CD4-positive, alpha-beta T cell treated with Interferon alpha-2 for 1 hour (primary cell): Measurements from ENCODE around the gene PNKD.

Experiments
- DNase-seq, 2 donors: peaks; one replicate each; pipeline ENCODE4 v3.0.0-alpha.2; 2020 to 2022

PNKD gene

GRCh38 chr2:218383892-218384519 is 113.7 kb downstream of the PNKD start:
- DNase-seq, result no peak

- no peak for DNase-seq
These were observed 114.7 kb downstream of the PNKD start for GRCh38 chr2:218384975-218385374.

GRCh38 chr2:218386505-218387368 is 116.4 kb downstream of the PNKD start:
- DNase-seq, result no peak

GRCh38 chr2:218387369-218388194 is 117.3 kb downstream of the PNKD start:
- DNase-seq, result peak in 1 of 2 donors; percentile 37

- DNase-seq, result no peak
These were observed 119.2 kb downstream of the PNKD start for GRCh38 chr2:218389333-218390150.

- no peak for DNase-seq
These were observed 120.9 kb downstream of the PNKD start for GRCh38 chr2:218391202-218391601.

- DNase-seq, result no peak
These were observed 122.1 kb downstream of the PNKD start for GRCh38 chr2:218392459-218392858.

GRCh38 chr2:218392891-218393462 is 122.7 kb downstream of the PNKD start:
- no peak for DNase-seq

- peak; percentile 28 to 51 for DNase-seq
These were observed 123.5 kb downstream of the PNKD start for GRCh38 chr2:218393750-218394290.

- no peak for DNase-seq
These were observed 124.2 kb downstream of the PNKD start for GRCh38 chr2:218394298-218395089.

GRCh38 chr2:218395090-218395444 is 124.7 kb downstream of the PNKD start:
- no peak for DNase-seq

GRCh38 chr2:218395456-218395825 is 125.1 kb downstream of the PNKD start:
- DNase-seq, result no peak

- peak; percentile 95 to 97 for DNase-seq
These were observed 125.7 kb downstream of the PNKD start for GRCh38 chr2:218395826-218396687.
